GM12878 (cell line): ENCODE results near the gene LSM2. TPM values are rescaled to one million over a fixed set of nuclear protein-coding genes. Genes with fewer than 3 reads are reported as not detected.

Source experiments
- ATAC-seq: fragments of 200-7000 bp; cut with Tn5 transposase; 3 replicates; pipeline ENCODE4 v1.9.1; 2020; ENCODE audit warnings: mild to moderate bottlenecking, moderate library complexity
- BruUV-seq: library from RNA; stranded (reverse); fragments of 400-500 nt; replicated peaks from 2 replicates; lab custom pipeline; 2021; lab: Mats Ljungman, UMichigan
- CTCF ChIA-PET: fragments of 300-600 bp; sonication (Branson Sonifier 250); formaldehyde crosslinking; extraction: SDS; loops from one replicate; lab custom pipeline; 2021; ENCODE audit warnings: inconsistent platforms; lab: Yijun Ruan, JAX
- POLR2A ChIA-PET: fragments of 350-600 bp; formaldehyde crosslinking; extraction: SDS; loops from one replicate; lab custom pipeline; 2021; ENCODE audit warnings: inconsistent platforms; lab: Charles Lee
- RAD21 ChIA-PET: fragments of 300-600 bp; sonication (Branson Sonifier 250); formaldehyde crosslinking; loops from one replicate; lab custom pipeline; 2023; ENCODE audit warnings: antibody characterized with exemption; ENCODE audit not compliant: unreplicated experiment; lab: Charles Lee
- SMC1A ChIA-PET: fragments of 300-600 bp; sonication (Branson Sonifier 250); formaldehyde crosslinking; loops from one replicate; lab custom pipeline; 2023; ENCODE audit not compliant: unreplicated experiment, uncharacterized antibody; lab: Charles Lee
- DNase-seq: peaks from one replicate; pipeline ENCODE4 v3.0.0-alpha.2; 2011; ENCODE audit warnings: low read depth, low spot score
- FAIRE-seq: peaks from 3 replicates; lab custom pipeline; 2011; peaks lifted over from hg19 to GRCh38; lab: Jason Lieb, UNC
- H2AFZ ChIP-seq: 2 replicates; pipeline ENCODE4 v1.6.0; 2011; ENCODE audit warnings: low read depth, low read length, control low read depth; ENCODE audit not compliant: control insufficient read depth
- H3K27ac ChIP-seq: 2 replicates; pipeline ENCODE4 v1.5.1; 2011; ENCODE audit warnings: control low read depth; ENCODE audit not compliant: control insufficient read depth, insufficient read depth
- H3K27me3 ChIP-seq, 2 experiments: replicated peaks in 1 of 2; 2 replicates each; pipeline versions ENCODE4 v1.6.0 to v1.6.1; 2011; ENCODE audit warnings: low read length in 1 of 2; ENCODE audit not compliant: control insufficient read depth in 2 of 2, insufficient read depth in 2 of 2
- H3K36me3 ChIP-seq, 2 experiments: 2 replicates each; pipeline ENCODE4 v1.5.1; 2011; ENCODE audit warnings: low read length in 1 of 2; ENCODE audit not compliant: control insufficient read depth in 2 of 2, insufficient read depth in 2 of 2
- H3K4me1 ChIP-seq: 2 replicates; pipeline ENCODE4 v1.6.1; 2011; ENCODE audit warnings: mild to moderate bottlenecking, low read length, moderate library complexity, mixed read lengths; ENCODE audit not compliant: control insufficient read depth, insufficient read depth
- H3K4me2 ChIP-seq: 2 replicates; pipeline ENCODE4 v1.6.0; 2011; ENCODE audit warnings: control low read depth; ENCODE audit not compliant: control insufficient read depth, insufficient read depth
- H3K4me3 ChIP-seq: fragments of 200-600 bp; sonication (generic); 2 replicates; pipeline ENCODE4 v1.5.1; 2016
- H3K79me2 ChIP-seq: 2 replicates; pipeline ENCODE4 v1.6.0; 2011; ENCODE audit warnings: low read length; ENCODE audit not compliant: control insufficient read depth, insufficient read depth
- H3K9ac ChIP-seq: 2 replicates; pipeline ENCODE4 v1.8.0; 2011; ENCODE audit warnings: low read length, control low read depth, mixed read lengths; ENCODE audit not compliant: control insufficient read depth, insufficient read depth
- H3K9me3 ChIP-seq: replicated peaks from 3 replicates; pipeline ENCODE4 v1.5.1; 2011; ENCODE audit warnings: mild to moderate bottlenecking, low read length; ENCODE audit not compliant: control insufficient read depth, insufficient read depth
- H4K20me1 ChIP-seq: 2 replicates; pipeline ENCODE4 v1.6.0; 2011; ENCODE audit not compliant: control insufficient read depth, insufficient read depth
- ATF7 ChIP-seq: fragments of 450-650 bp; IDR thresholded peaks from 2 replicates; pipeline ENCODE4 v1.6.1; 2016; ENCODE audit warnings: low read depth, mild to moderate bottlenecking
- CREM ChIP-seq: IDR thresholded peaks from 2 replicates; pipeline ENCODE4 v1.6.1; 2014; ENCODE audit warnings: antibody characterized with exemption, low read depth
- IRF3 ChIP-seq: fragments of 450-650 bp; IDR thresholded peaks from 2 replicates; pipeline ENCODE4 v1.6.1; 2014; ENCODE audit warnings: mild to moderate bottlenecking
- JUNB ChIP-seq: IDR thresholded peaks from 2 replicates; pipeline ENCODE4 v1.6.1; 2016; ENCODE audit warnings: antibody characterized with exemption, mild to moderate bottlenecking
- NFXL1 ChIP-seq: fragments of 450-650 bp; IDR thresholded peaks from 2 replicates; pipeline ENCODE4 v1.6.1; 2017; ENCODE audit warnings: antibody characterized with exemption, mild to moderate bottlenecking, borderline replicate concordance
- NFYA ChIP-seq: IDR thresholded peaks from 2 replicates; pipeline ENCODE4 v1.6.1; 2011; ENCODE audit warnings: low read depth, mild to moderate bottlenecking, low read length, improper control_type of control experiment, borderline replicate concordance
- NRF1 ChIP-seq: conservative IDR thresholded peaks from 2 replicates; pipeline ENCODE4 v1.6.1; 2011; ENCODE audit warnings: mild to moderate bottlenecking, low read depth, low read length, improper control_type of control experiment
- STAT3 ChIP-seq: IDR thresholded peaks from 2 replicates; pipeline ENCODE4 v1.6.1; 2011; ENCODE audit warnings: low read depth, low read length, improper control_type of control experiment
- SUPT20H ChIP-seq: IDR thresholded peaks from 2 replicates; pipeline ENCODE4 v1.6.1; 2011; ENCODE audit warnings: low read depth, mild to moderate bottlenecking, low read length, moderate library complexity, borderline replicate concordance; ENCODE audit not compliant: control insufficient read depth
- ZNF592 ChIP-seq: fragments of 450-650 bp; IDR thresholded peaks from 2 replicates; pipeline ENCODE4 v1.6.1; 2017; ENCODE audit warnings: mild to moderate bottlenecking, moderate library complexity
- ZNF687 ChIP-seq: fragments of 450-650 bp; IDR thresholded peaks from 2 replicates; pipeline ENCODE4 v1.6.1; 2017; ENCODE audit warnings: mild to moderate bottlenecking, moderate library complexity
- WGBS: methylation state at CpG from one replicate; pipeline ENCODE4 v1.1.6; 2016; ENCODE audit warnings: low lambda C conversion rate; ENCODE audit not compliant: insufficient replicate concordance, insufficient coverage; ENCODE audit errors: missing lambda C conversion rate; 5-methylcytosine and 5-hydroxymethylcytosine counted together
- in situ Hi-C: fragments of 300-500 bp; cut with MboI; formaldehyde crosslinking; loops from 9 replicates; pipeline ENCODE4 v1.14.3; 2018; ENCODE audit warnings: mixed read lengths
- intact Hi-C: fragments of 100-400 bp; cut with micrococcal nuclease; formaldehyde crosslinking; loops from one replicate; pipeline ENCODE4 v1.14.2; 2022; ENCODE audit not compliant: unreplicated experiment
- polyA plus RNA-seq, 11 experiments: library from polyadenylated mRNA; depleted of rRNA in 4 of 11; unstranded in 6 of 11; stranded (reverse) in 5 of 11; fragments of >200 nt; fragmentation: Nextera tagmentation in 4 of 11; fragmentation: Illumina TruSeq in 1 of 11; extraction: Ambion mirVana in 4 of 11; extraction: Trizol in 1 of 11; gene quantifications; 1 replicate in 1 of 11; 2 replicates in 10 of 11; pipeline versions ENCODE4 v1.2.1 to v1.2.3, GENCODE V29; 2011 to 2016; ENCODE audit warnings: inconsistent platforms in 2 of 11, missing spikeins in 2 of 11, low read depth in 1 of 11
- total RNA-seq, 4 experiments: library from RNA; depleted of rRNA in 3 of 4; stranded (reverse); fragments of >200 nt in 3 of 4; fragmentation: Illumina TruSeq in 1 of 4; extraction: Trizol in 1 of 4; gene quantifications; 2 replicates each; pipeline versions ENCODE4 v1.2.1 to v1.2.3, GENCODE V29; 2013 to 2021

The LSM2 gene
- total and polyA plus RNA-seq, 10 of the 15 experiments (the other 5 are each of a cell fraction or from before 2014, with no cell fraction given): 99.1 to 276 (median 153) TPM

- TF ChIP-seq ZNF687 (no peak), NFXL1 (no peak), ATF7 (no peak), SUPT20H (no peak)
Measured at GRCh38 chr6:31791324-31792089, 15.3 kb downstream of the LSM2 start (continued).

- ChIA-PET RAD21 (interaction anchor here (1.1 to 1.2 kb wide), 2 partner anchors 27 to 56 kb away, joined by 3 to 4 read pairs; no protein-coding TSS in a partner anchor), SMC1A (interaction anchor here (1.1 to 1.7 kb wide), 3 partner anchors 8 to 44 kb away, joined by 3 to 5 read pairs (median 4); partner anchors contain the start of gene VWA7), CTCF (interaction anchor here (1.2 to 2.3 kb wide), 3 partner anchors 16 to 56 kb away, joined by 3 to 10 read pairs (median 3); partner anchors contain the start of genes DDAH2 and LSM2), POLR2A (interaction anchor here (1.5 to 1.9 kb wide), 2 partner anchors 12 to 21 kb away, joined by 5 read pairs; partner anchors contain the start of gene LSM2)
- Histone ChIP-seq H3K9me3 (no peaks in the 10 kb centered on the region), H3K36me3 (peaks cover 6 to 31% of the 10 kb centered on the region in 2 experiments; a peak in 3 of 4 replicates), H4K20me1 (no peaks in the 10 kb centered on the region), H2AFZ (no peak overlapping the region), H3K4me1 (peaks cover 8% of the 10 kb centered on the region), H3K4me3 (no peak overlapping the region), H3K79me2 (no peaks in the 10 kb centered on the region; the same call in 1 of the 2 replicates), H3K27me3 (no peaks in the 10 kb centered on the region), H3K4me2 (no peak overlapping the region), H3K27ac (no peak overlapping the region), H3K9ac (no peak overlapping the region)
- DNase-seq (no peak), ATAC-seq (no peak), FAIRE-seq (no peak)
- in situ Hi-C loops: no loop called here
- BruUV-seq: no TSS peak
- over 99% methylated on average over 11 of the region's 11 CpGs for WGBS
- intact Hi-C loops: no loop called here
- TF ChIP-seq ZNF592 (no peak), NRF1 (no peak), CREM (no peak), JUNB (no peak), IRF3 (no peak), STAT3 (no peak), NFYA (no peak)
Measured at GRCh38 chr6:31785475-31785874, 21.3 kb downstream of the LSM2 start.
